GM20431 (cell line): ENCODE measurements around the gene OPTC.

Source experiments
- in situ Hi-C: fragments of 300-500 bp; cut with MseI, MboI; formaldehyde crosslinking; loops from one replicate; pipeline ENCODE4 v1.15.0; 2020; ENCODE audit warnings: low sequenced_read_pairs; ENCODE audit not compliant: unreplicated experiment

Gene OPTC

DNA sequence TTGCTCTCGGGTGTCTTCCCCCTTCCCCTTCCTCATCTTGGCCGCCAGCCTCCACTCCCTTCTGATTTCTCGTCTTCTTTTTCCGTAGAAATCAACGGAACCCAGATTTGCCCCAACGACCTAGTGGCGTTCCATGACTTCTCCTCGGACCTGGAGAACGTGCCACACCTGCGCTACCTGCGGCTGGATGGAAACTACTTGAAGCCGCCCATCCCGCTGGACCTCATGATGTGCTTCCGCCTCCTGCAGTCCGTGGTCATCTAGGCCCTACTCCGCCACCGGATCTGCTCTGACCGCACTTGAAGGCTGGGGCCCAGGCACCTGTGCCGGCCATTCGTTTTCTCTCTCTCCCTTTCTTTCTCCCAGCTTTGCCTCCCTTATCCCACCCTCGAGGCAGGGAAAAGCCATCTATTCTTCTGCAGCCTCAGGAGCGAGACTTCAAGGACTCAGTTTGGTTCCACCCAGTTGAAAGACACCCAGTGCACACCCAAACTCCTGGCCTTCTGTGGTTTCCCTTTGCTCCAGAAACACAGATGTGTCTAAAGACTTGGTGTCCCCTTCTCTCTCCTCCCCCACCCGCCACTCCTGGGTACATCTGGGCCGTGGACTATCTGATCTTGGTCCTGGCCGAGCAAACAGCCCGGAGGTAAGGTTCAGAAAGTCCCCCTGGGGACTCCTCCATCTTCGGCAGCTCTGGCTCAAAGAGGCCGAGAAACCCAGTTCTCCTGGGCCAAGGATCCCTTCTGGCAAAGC, 7.2 kb upstream of the OPTC start:
- in situ Hi-C loops: loop anchor here (10.0 kb wide), 2 partner anchors 142 to 222 kb away; no protein-coding TSS in a partner anchor

- in situ Hi-C loops: loop anchor here (10.0 kb wide), 2 partner anchors 144 to 224 kb away; no protein-coding TSS in a partner anchor
Observed at GRCh38 chr1:203488539-203488938, 5.4 kb upstream of the OPTC start.

DNA sequence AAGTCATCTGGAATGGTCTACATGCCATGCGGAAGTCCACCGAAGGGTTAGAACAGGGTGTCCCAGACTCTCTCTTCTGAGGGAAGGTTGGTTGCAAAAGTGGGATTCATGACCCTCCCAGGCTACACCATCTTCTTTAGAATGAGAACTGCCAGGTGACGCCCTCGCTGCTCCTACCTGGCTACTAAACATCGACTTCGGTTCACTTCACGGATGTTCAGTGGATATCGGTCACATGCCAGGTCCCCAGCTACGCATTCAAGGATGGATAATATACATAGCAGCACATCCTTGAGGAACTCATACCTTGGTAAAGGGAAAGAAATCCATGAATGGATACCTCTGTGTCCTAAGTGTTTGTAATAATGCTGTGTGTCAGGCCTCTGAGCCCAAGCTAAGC, 3.3 kb upstream of the OPTC start:
- in situ Hi-C loops: no loop called here

GRCh38 chr1:203491664-203492063, 2.3 kb upstream of the OPTC start:
- in situ Hi-C loops: no loop called here

DNA sequence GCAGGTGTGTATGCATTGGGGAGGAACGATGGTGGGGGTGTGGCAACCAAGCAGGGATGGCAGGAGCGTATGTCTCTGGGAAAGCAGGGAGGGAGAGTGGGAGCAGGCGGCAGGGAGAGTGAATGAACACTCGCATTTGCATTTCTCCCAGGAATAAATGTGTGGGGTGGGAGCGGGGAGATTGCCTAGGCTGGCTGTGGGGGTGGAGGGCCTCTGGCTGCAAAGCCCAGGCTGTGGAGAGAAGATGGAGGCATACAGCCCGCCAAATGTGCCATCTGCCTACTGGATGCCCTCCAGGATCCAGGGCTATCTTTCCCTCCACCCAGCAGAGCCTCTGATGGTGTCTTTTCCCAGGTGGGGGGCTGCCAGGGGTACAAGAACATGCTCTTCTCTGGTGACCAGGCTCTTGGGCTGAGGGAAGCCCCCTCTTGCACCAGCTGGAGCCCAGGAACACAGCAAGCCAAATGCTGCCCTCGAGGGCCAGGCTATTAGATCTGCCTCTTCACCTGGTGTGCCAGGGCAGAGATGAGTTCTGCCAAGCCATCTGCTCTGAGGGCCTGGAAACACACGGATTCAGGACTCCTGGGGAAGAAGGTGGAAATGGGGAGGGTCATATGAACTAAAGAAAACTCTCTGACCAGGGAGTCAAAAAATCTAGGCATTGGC, 1.7 kb upstream of the OPTC start:
- in situ Hi-C loops: no loop called here

DNA sequence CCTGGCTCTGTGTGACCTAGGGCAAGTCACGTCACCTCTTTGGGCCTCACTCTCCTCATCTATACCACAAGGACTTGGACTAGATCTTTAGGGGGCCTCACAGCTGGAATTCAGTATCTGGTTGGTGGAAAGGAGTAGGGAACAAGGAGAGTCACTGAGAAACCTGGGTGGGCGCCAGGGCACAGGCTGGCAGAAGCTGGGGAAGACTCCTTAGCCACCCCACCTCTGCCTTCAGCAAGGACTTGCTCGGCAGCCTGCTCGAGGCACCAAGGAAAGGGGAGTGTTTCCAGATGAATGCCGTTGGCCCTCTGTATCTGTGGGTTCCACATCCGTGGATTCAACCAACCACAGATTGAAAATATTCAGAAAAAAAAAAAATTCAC, 1.2 kb upstream of the OPTC start:
- in situ Hi-C loops: no loop called here

DNA sequence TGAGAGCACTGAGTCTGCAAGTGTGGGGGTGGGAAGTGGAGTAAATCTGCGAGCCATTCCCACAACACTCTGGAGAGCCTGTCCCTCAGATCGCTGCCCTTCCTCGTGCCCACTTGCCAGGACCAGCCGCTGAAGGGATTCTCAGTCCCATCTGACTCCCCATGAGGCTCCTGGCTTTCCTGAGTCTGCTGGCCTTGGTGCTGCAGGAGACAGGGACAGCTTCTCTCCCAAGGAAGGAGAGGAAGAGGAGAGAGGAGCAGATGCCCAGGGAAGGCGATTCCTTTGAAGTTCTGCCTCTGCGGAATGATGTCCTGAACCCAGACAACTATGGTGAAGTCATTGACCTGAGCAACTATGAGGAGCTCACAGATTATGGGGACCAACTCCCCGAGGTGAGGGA, 1.9 kb downstream of the OPTC start:
- in situ Hi-C loops: no loop called here

- in situ Hi-C loops: no loop called here
Observed at GRCh38 chr1:203497269-203497777, 3.4 kb downstream of the OPTC start.

DNA sequence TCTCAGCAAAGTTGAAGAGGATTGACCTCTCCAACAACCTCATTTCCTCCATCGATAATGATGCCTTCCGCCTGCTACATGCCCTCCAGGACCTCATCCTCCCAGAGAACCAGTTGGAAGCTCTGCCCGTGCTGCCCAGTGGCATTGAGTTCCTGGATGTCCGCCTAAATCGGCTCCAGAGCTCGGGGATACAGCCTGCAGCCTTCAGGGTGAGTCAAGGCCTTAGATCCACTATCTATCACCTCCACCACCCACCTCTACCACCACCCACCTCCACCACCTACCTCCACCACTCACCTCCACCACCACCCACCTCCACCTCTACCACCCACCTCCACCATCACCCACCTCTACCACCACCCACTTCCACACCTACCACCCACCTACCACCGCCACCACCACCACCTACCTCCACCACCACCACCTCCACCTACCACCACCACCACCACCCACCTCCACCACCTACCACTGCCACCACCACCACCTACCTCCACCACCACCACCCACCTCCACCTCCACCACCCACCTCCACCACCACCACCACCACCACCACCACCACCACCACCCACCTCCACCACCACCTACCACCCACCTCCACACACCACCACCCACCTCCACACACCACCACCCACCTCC, 5.8 kb downstream of the OPTC start:
- in situ Hi-C loops: loop anchor here (10.0 kb wide), 1 partner anchor 205 kb away; no protein-coding TSS in a partner anchor

DNA sequence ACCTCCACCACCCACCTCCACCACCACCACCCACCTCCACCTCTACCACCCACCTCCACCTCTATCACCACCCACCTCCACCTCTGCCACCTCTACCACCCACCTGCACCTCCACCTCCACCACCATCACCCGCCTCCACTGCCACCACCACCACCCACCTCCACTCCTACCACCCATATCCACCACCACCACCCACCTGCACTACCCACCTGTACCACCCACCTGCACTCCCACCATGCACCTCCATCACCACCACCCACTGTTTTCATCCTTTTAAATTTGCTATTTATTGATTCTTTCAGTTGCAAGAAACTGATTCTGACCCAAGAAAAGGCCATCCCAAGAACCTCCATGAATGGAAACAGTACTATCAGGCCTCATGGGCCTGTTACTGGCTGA, 6.3 kb downstream of the OPTC start:
- in situ Hi-C loops: loop anchor here (10.0 kb wide), 1 partner anchor 205 kb away; no protein-coding TSS in a partner anchor

- in situ Hi-C loops: loop anchor here (10.0 kb wide), 1 partner anchor 201 kb away; no protein-coding TSS in a partner anchor
Observed at GRCh38 chr1:203503836-203504235, 9.9 kb downstream of the OPTC start.

GRCh38 chr1:203504400-203505250, 10.7 kb downstream of the OPTC start:
- in situ Hi-C loops: loop anchor here (10.0 kb wide), 1 partner anchor 200 kb away; no protein-coding TSS in a partner anchor

- in situ Hi-C loops: loop anchor here (10.0 kb wide), 1 partner anchor 199 kb away; no protein-coding TSS in a partner anchor
Observed at GRCh38 chr1:203505526-203506204, 11.7 kb downstream of the OPTC start.

DNA sequence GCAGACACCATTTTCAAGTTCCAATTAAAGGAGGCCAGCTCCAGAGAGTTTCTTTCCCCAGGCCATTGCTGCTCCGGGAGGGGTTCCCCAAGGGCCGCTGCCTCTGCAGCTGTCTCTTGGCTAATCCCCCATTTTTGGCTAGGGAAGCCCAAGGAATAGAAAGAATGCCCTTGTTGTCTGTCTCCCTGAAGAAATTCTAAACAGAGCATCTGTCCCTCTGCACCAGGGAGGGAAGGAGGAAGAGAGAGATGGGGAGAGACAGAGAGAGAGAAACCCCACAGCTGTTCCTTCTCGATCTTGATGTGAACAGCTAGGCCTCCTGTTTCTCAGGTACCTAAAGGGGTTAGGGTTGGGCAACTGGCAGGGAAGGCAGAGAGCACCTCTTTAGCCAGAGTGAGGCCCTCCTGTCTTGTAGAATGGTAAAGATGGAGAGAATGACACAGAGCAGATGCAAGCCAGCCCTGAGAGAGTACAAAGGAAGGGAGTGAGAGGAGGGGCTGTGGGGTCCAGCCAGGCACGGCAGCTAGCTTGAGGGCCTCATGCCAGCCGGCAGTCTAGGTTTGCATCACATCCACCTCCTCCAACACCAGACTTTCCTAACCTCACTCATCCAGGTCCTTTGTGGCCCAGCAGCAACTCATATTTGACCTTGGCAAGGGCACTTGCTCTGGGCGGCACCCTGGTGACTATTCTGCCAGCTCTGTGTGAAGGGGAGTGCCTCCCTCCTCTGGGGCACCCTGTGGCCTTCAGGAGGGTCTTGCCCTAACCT, 13.1 kb downstream of the OPTC start:
- in situ Hi-C loops: loop anchor here (10.0 kb wide), 1 partner anchor 198 kb away; no protein-coding TSS in a partner anchor

- in situ Hi-C loops: loop anchor here (10.0 kb wide), 1 partner anchor 197 kb away; no protein-coding TSS in a partner anchor
Observed at GRCh38 chr1:203507759-203508158, 13.8 kb downstream of the OPTC start.

DNA sequence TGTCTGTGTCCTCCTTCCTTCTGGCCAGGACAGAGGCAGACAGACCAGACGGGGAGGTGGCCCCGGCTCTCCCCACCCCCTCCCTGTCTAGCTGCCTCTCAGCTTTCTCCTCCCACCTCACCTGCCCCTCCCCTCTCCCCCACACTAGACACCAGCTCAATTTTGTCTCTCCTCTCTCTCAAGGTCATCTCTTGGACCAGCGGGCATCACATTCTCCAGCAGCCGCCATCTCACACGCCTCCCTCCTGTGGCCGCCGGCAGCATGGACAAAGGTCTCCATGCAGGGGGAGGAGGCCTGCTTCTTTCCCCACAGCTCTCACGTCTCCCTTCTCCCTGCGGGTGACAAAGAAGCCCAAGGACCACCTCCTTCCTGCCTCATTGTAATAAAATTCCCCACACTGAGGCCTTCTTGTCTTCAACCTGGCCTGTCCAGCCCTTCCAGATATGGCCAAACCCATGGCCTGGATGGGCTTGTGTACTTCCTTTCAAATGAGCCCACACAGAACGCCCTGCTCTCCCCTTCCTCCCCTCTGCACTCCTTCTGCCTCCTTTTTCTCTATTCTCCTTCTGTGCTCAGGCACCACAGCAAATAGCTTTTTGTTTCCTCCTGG, 14.6 kb downstream of the OPTC start:
- in situ Hi-C loops: loop anchor here (10.0 kb wide), 1 partner anchor 196 kb away; no protein-coding TSS in a partner anchor

DNA sequence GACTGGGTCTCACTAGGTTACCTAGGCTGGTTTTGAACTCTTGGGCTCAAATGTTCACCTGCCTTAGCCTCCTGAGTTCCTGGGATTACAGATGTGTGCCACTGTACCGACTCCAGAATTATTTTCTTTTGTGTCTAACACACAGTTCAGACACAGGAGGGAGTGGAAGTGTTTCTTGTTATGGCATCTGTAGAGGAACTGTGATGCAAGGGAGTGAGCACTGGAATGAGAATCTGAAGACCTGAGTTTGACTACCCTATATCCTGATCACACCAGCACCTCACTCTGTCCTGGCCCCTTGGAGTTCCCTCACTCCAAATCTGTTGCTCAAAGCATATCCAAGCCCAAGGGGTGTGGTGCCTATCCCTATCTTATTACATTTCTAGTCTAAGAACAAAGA, 15.2 kb downstream of the OPTC start:
- in situ Hi-C loops: loop anchor here (10.0 kb wide), 1 partner anchor 196 kb away; no protein-coding TSS in a partner anchor

GRCh38 chr1:203511513-203511912, 17.6 kb downstream of the OPTC start:
- in situ Hi-C loops: no loop called here
